Measurements from ENCODE around the gene TSPOAP1. TPM values are rescaled to one million over a fixed set of nuclear protein-coding genes. Genes with fewer than 3 reads are reported as not detected.

The TSPOAP1 gene
- total and polyA plus RNA-seq, 10 of the 15 experiments (the other 5 are each of a cell fraction or from before 2014, with no cell fraction given) = 0.58 to 16.4 (median 4.2) TPM; not detected in 1

DNA sequence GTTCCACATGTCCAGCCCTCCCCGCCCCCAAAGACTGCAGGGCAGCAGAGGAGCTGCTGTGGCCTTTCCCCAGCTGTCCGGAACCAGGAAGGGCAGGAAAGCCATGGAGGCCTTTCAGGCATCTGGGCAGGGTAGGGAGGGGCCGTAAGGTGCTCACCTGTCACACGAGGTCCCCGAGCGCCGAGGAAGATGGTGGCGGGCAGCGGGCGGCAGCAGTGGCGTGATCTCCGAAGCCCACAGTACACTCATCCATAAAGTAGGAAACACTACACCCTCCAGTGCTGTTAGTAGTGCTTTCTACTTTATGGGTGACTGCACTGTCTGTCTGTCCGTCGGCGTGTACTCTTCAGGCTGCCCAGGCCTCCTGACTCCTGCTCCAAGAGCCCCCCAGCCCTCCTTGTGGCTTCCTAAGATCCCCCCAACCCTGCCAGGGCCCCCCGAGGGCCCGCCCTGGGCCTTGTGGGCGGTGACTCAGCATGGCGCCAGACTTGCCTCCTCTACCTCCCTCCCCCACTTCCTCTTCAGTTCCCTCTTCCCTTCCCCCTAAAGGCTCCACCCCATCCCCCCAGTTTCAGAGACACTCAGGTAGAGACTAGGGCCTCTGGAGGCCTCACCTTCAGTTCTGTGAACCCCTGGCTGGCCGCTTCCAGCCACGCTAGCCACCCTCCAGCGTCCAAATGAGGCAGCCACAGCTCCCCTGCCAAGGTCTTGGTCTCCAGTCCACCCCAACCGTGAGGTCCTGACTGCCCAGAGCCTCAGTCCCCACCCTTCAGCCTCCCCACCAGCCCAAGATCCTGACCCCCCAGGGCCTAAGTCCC, 2.6 kb upstream of the TSPOAP1 start (continued):
- TF ChIP-seq SMAD5 (IDR thresholded peaks at IDR 0.05; ENCODE audit: low read depth) (peak; percentile 78), HCFC1 (IDR thresholded peaks at IDR 0.05; ENCODE audit: low read length) (no peak), SUZ12 (IDR thresholded peaks at IDR 0.05; ENCODE audit: unreplicated experiment) (no peak), CBX5 (IDR thresholded peaks at IDR 0.05; ENCODE audit: low read depth) (no peak), ZBED1 (IDR thresholded peaks at IDR 0.05; ENCODE audit: borderline replicate concordance) (no peak), NR2C2 (IDR thresholded peaks at IDR 0.05; ENCODE audit: borderline replicate concordance, control insufficient read depth, insufficient read length, low read depth) (no peak), MTA3 (IDR thresholded peaks at IDR 0.05; ENCODE audit: borderline replicate concordance, low read length) (no peak), MTA2 (IDR thresholded peaks at IDR 0.05; ENCODE audit: low read depth) (peak; percentile 13; the same call in 1 of the 2 replicates), TBL1XR1 (IDR thresholded peaks at IDR 0.05; ENCODE audit: low read depth, low read length) (peak; percentile 35; the same call in 1 of the 2 replicates), CBFB (IDR thresholded peaks at IDR 0.05; ENCODE audit: low read depth) (no peak; the same call in 1 of the 2 replicates), TCF3 (IDR thresholded peaks at IDR 0.05; ENCODE audit: borderline replicate concordance, insufficient read depth, low read depth, low read length) (peak; percentile 49; the same call in 1 of the 2 replicates)
- TF ChIP-seq, protein P1, sequence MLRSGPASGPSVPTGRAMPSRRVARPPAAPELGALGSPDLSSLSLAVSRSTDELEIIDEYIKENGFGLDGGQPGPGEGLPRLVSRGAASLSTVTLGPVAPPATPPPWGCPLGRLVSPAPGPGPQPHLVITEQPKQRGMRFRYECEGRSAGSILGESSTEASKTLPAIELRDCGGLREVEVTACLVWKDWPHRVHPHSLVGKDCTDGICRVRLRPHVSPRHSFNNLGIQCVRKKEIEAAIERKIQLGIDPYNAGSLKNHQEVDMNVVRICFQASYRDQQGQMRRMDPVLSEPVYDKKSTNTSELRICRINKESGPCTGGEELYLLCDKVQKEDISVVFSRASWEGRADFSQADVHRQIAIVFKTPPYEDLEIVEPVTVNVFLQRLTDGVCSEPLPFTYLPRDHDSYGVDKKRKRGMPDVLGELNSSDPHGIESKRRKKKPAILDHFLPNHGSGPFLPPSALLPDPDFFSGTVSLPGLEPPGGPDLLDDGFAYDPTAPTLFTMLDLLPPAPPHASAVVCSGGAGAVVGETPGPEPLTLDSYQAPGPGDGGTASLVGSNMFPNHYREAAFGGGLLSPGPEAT (IDR thresholded peaks at IDR 0.05; ENCODE audit: low read depth) = no peak
- TF ChIP-seq, protein P2, sequence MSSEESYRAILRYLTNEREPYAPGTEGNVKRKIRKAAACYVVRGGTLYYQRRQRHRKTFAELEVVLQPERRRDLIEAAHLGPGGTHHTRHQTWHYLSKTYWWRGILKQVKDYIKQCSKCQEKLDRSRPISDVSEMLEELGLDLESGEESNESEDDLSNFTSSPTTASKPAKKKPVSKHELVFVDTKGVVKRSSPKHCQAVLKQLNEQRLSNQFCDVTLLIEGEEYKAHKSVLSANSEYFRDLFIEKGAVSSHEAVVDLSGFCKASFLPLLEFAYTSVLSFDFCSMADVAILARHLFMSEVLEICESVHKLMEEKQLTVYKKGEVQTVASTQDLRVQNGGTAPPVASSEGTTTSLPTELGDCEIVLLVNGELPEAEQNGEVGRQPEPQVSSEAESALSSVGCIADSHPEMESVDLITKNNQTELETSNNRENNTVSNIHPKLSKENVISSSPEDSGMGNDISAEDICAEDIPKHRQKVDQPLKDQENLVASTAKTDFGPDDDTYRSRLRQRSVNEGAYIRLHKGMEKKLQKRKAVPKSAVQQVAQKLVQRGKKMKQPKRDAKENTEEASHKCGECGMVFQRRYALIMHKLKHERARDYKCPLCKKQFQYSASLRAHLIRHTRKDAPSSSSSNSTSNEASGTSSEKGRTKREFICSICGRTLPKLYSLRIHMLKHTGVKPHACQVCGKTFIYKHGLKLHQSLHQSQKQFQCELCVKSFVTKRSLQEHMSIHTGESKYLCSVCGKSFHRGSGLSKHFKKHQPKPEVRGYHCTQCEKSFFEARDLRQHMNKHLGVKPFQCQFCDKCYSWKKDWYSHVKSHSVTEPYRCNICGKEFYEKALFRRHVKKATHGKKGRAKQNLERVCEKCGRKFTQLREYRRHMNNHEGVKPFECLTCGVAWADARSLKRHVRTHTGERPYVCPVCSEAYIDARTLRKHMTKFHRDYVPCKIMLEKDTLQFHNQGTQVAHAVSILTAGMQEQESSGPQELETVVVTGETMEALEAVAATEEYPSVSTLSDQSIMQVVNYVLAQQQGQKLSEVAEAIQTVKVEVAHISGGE (CRISPR knock-in tag; IDR thresholded peaks at IDR 0.05) = peak; percentile 52
- TF ChIP-seq, protein P3, sequence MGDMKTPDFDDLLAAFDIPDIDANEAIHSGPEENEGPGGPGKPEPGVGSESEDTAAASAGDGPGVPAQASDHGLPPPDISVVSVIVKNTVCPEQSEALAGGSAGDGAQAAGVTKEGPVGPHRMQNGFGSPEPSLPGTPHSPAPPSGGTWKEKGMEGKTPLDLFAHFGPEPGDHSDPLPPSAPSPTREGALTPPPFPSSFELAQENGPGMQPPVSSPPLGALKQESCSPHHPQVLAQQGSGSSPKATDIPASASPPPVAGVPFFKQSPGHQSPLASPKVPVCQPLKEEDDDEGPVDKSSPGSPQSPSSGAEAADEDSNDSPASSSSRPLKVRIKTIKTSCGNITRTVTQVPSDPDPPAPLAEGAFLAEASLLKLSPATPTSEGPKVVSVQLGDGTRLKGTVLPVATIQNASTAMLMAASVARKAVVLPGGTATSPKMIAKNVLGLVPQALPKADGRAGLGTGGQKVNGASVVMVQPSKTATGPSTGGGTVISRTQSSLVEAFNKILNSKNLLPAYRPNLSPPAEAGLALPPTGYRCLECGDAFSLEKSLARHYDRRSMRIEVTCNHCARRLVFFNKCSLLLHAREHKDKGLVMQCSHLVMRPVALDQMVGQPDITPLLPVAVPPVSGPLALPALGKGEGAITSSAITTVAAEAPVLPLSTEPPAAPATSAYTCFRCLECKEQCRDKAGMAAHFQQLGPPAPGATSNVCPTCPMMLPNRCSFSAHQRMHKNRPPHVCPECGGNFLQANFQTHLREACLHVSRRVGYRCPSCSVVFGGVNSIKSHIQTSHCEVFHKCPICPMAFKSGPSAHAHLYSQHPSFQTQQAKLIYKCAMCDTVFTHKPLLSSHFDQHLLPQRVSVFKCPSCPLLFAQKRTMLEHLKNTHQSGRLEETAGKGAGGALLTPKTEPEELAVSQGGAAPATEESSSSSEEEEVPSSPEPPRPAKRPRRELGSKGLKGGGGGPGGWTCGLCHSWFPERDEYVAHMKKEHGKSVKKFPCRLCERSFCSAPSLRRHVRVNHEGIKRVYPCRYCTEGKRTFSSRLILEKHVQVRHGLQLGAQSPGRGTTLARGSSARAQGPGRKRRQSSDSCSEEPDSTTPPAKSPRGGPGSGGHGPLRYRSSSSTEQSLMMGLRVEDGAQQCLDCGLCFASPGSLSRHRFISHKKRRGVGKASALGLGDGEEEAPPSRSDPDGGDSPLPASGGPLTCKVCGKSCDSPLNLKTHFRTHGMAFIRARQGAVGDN (IDR thresholded peaks at IDR 0.05) = no peak
- TF ChIP-seq, protein P4, sequence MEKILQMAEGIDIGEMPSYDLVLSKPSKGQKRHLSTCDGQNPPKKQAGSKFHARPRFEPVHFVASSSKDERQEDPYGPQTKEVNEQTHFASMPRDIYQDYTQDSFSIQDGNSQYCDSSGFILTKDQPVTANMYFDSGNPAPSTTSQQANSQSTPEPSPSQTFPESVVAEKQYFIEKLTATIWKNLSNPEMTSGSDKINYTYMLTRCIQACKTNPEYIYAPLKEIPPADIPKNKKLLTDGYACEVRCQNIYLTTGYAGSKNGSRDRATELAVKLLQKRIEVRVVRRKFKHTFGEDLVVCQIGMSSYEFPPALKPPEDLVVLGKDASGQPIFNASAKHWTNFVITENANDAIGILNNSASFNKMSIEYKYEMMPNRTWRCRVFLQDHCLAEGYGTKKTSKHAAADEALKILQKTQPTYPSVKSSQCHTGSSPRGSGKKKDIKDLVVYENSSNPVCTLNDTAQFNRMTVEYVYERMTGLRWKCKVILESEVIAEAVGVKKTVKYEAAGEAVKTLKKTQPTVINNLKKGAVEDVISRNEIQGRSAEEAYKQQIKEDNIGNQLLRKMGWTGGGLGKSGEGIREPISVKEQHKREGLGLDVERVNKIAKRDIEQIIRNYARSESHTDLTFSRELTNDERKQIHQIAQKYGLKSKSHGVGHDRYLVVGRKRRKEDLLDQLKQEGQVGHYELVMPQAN (conservative IDR thresholded peaks at IDR 0.05) = no peak; the same call in 1 of the 2 replicates
- TF ChIP-seq, protein P5, sequence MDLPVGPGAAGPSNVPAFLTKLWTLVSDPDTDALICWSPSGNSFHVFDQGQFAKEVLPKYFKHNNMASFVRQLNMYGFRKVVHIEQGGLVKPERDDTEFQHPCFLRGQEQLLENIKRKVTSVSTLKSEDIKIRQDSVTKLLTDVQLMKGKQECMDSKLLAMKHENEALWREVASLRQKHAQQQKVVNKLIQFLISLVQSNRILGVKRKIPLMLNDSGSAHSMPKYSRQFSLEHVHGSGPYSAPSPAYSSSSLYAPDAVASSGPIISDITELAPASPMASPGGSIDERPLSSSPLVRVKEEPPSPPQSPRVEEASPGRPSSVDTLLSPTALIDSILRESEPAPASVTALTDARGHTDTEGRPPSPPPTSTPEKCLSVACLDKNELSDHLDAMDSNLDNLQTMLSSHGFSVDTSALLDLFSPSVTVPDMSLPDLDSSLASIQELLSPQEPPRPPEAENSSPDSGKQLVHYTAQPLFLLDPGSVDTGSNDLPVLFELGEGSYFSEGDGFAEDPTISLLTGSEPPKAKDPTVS (IDR thresholded peaks at IDR 0.05; ENCODE audit: low read depth, low read length) = no peak

Data from GM12878 (cell line).